Measurements from ENCODE around the gene SPRR2F. TPM values are rescaled to one million over a fixed set of nuclear protein-coding genes. Genes with fewer than 3 reads are reported as not detected.

SPRR2F gene
- total and polyA plus RNA-seq, 11 donors = 5.5 TPM; not detected in 10

- Histone ChIP-seq H3K4me3 (no peak overlapping the region), H3K36me3 (no peaks in the 10 kb centered on the region), H3K9me3 (no peaks in the 10 kb centered on the region), H3K4me1 (no peaks in the 10 kb centered on the region), H3K27ac (no peak overlapping the region), H3K27me3 (no peaks in the 10 kb centered on the region)
- no peak for ATAC-seq
- intact Hi-C loops (cut with DNase I) = no loop called here
- TF ChIP-seq POLR2A (IDR thresholded peaks at IDR 0.05) (no peak), CTCF (IDR thresholded peaks at IDR 0.05) (no peak)
- DNase-seq = no peak
Measured at GRCh38 chr1:153095764-153096163, 17.6 kb downstream of the SPRR2F start.

GRCh38 chr1:153094426-153094825, 18.9 kb downstream of the SPRR2F start, which contains the start of gene SPRR2E:
Gene SPRR2E, minus strand, starts transcription at chr1:153094526. Its CDS starts 775 bp downstream, at chr1:153093751.
- no peak within 1 kb of the TSS for H3K27ac ChIP-seq
- DNase-seq (no peak), ATAC-seq (no peak)
- H3K9me3 ChIP-seq = no peaks in the 10 kb centered on the region
- intact Hi-C loops (cut with DNase I) = no loop called here
- H3K27me3 ChIP-seq = no peaks in the 10 kb centered on the region
- TF ChIP-seq CTCF (IDR thresholded peaks at IDR 0.05) = no peak
- no peaks in the 10 kb centered on the region for H3K36me3 ChIP-seq
- no peaks in the 10 kb centered on the region for H3K4me1 ChIP-seq
- H3K4me3 ChIP-seq = no peak within 1 kb of the TSS

GRCh38 chr1:153087652-153088051, 25.7 kb downstream of the SPRR2F start:
- DNase-seq (no peak), ATAC-seq (no peak)
- Histone ChIP-seq H3K9me3 (peaks cover 0 to 8% (median 0%) of the 10 kb centered on the region in 12 donors), H3K27ac (no peak overlapping the region), H3K36me3 (no peaks in the 10 kb centered on the region), H3K4me1 (no peaks in the 10 kb centered on the region), H3K27me3 (no peaks in the 10 kb centered on the region), H3K4me3 (no peak overlapping the region)
- 49 to 71% (median 69%) methylated on average over 1 of the region's 1 CpG for WGBS, 4 donors
- TF ChIP-seq POLR2A (IDR thresholded peaks at IDR 0.05) (no peak), CTCF (IDR thresholded peaks at IDR 0.05) (no peak)
- intact Hi-C loops (cut with DNase I) = no loop called here

- H3K27me3 ChIP-seq = no peaks in the 10 kb centered on the region
- TF ChIP-seq POLR2A (IDR thresholded peaks at IDR 0.05) = no peak
- TF ChIP-seq CTCF (IDR thresholded peaks at IDR 0.05) = no peak
- no peak overlapping the region for H3K27ac ChIP-seq
- no peak for ATAC-seq
- DNase-seq = no peak
- 75 to 79% (median 78%) methylated on average over 3 of the region's 3 CpGs for WGBS, 4 donors
- no peaks in the 10 kb centered on the region for H3K36me3 ChIP-seq
- intact Hi-C loops (cut with DNase I) = no loop called here
- no peaks in the 10 kb centered on the region for H3K4me1 ChIP-seq
- peaks cover 0 to 32% (median 0%) of the 10 kb centered on the region in 12 donors for H3K9me3 ChIP-seq
- no peak overlapping the region for H3K4me3 ChIP-seq
Measured at GRCh38 chr1:153081736-153082135, 31.6 kb downstream of the SPRR2F start.

Data from heart left ventricle (tissue), 16 donors.